Thyroid gland (tissue), 4 donors: Measurements from ENCODE around the gene CDH2.

Source experiments
- CTCF ChIP-seq, 6 experiments: fragments of 200-600 bp in 3 of 6; fragments of 450-650 bp in 3 of 6; sonication (generic) in 3 of 6; IDR thresholded peaks; one replicate each; pipeline ENCODE4 v1.5.1; 2016 to 2019; ENCODE audit warnings: antibody characterized with exemption in 6 of 6, mild to moderate bottlenecking in 2 of 6, inconsistent platforms in 1 of 6, moderate library complexity in 1 of 6
- POLR2A ChIP-seq, 2 donors: fragments of 450-650 bp; IDR thresholded peaks; one replicate each; pipeline ENCODE4 v1.6.1; 2017; ENCODE audit warnings: antibody characterized with exemption in 2 of 2, mild to moderate bottlenecking in 2 of 2, moderate library complexity in 1 of 2

GRCh38 chr18:28040211-28040610 lies 136.7 kb downstream of the CDH2 start:
- TF ChIP-seq POLR2A (IDR thresholded peaks at IDR 0.05) (no peak), CTCF (IDR thresholded peaks at IDR 0.05) (no peak)
